Neuron (in vitro differentiated cells): Measurements from ENCODE around the gene GLTP.
"Not testable (repeated sequence)": the region's sequence is repeated elsewhere in the genome, so short reads cannot be mapped to it uniquely, and the experiment has no call there.

Experiments
- H2AFZ ChIP-seq: one replicate; pipeline ENCODE4 v1.6.1; 2013; ENCODE audit warnings: low read depth, mild to moderate bottlenecking, inconsistent platforms, low read length, moderate library complexity
- H3K27me3 ChIP-seq: one replicate; pipeline ENCODE4 v1.6.1; 2013; ENCODE audit warnings: low read length; ENCODE audit not compliant: insufficient read depth
- H3K36me3 ChIP-seq: one replicate; pipeline ENCODE4 v1.6.1; 2013; ENCODE audit warnings: low read length; ENCODE audit not compliant: insufficient read depth
- H3K4me1 ChIP-seq: one replicate; pipeline ENCODE4 v1.6.1; 2013; ENCODE audit warnings: low read length; ENCODE audit not compliant: insufficient read depth
- H3K4me3 ChIP-seq: 2 replicates; pipeline ENCODE4 v1.5.1; 2013; ENCODE audit warnings: mild to moderate bottlenecking, low read length, moderate library complexity
- H3K9me3 ChIP-seq: one replicate; pipeline ENCODE4 v1.6.1; 2013; ENCODE audit warnings: low read length

The GLTP gene

GRCh38 chr12:109896188-109896587 lies 15.8 kb upstream of the GLTP start:
- Histone ChIP-seq H3K4me1 (peaks cover 9% of the 10 kb centered on the region), H3K27me3 (peaks cover 6% of the 10 kb centered on the region), H3K4me3 (no peak overlapping the region), H2AFZ (no peak overlapping the region), H3K9me3 (no peaks in the 10 kb centered on the region), H3K36me3 (no peaks in the 10 kb centered on the region)

GRCh38 chr12:109894939-109895338 lies 14.6 kb upstream of the GLTP start:
- peaks cover 3% of the 10 kb centered on the region for H3K4me1 ChIP-seq
- no peak overlapping the region for H2AFZ ChIP-seq
- H3K4me3 ChIP-seq = no peak overlapping the region
- H3K36me3 ChIP-seq = no peaks in the 10 kb centered on the region
- peaks cover 6% of the 10 kb centered on the region for H3K27me3 ChIP-seq
- no peaks in the 10 kb centered on the region for H3K9me3 ChIP-seq

GRCh38 chr12:109893261-109893995 lies 13.1 kb upstream of the GLTP start:
- H3K27me3 ChIP-seq = peaks cover 6% of the 10 kb centered on the region
- no peak overlapping the region for H3K4me3 ChIP-seq
- H3K4me1 ChIP-seq = no peaks in the 10 kb centered on the region
- no peak overlapping the region for H2AFZ ChIP-seq
- no peaks in the 10 kb centered on the region for H3K9me3 ChIP-seq
- H3K36me3 ChIP-seq = no peaks in the 10 kb centered on the region

- H3K4me1 ChIP-seq = no peaks in the 10 kb centered on the region
- no peaks in the 10 kb centered on the region for H3K36me3 ChIP-seq
- no peaks in the 10 kb centered on the region for H3K9me3 ChIP-seq
- no peak overlapping the region for H2AFZ ChIP-seq
- peaks cover 6% of the 10 kb centered on the region for H3K27me3 ChIP-seq
- H3K4me3 ChIP-seq = no peak overlapping the region
These were observed 12.4 kb upstream of the GLTP start for GRCh38 chr12:109892748-109893147.

- Histone ChIP-seq H3K36me3 (no peaks in the 10 kb centered on the region), H3K9me3 (no peaks in the 10 kb centered on the region), H2AFZ (no peak overlapping the region), H3K27me3 (peaks cover 6% of the 10 kb centered on the region), H3K4me1 (no peaks in the 10 kb centered on the region), H3K4me3 (no peak overlapping the region)
These were observed 11.9 kb upstream of the GLTP start for GRCh38 chr12:109892165-109892715.

GRCh38 chr12:109891731-109892130 lies 11.4 kb upstream of the GLTP start:
- H3K27me3 ChIP-seq, H3K36me3 ChIP-seq, H2AFZ ChIP-seq: not testable (repeated sequence)

GRCh38 chr12:109890620-109891170 lies 10.4 kb upstream of the GLTP start:
- Histone ChIP-seq H2AFZ (no peak overlapping the region), H3K9me3 (no peaks in the 10 kb centered on the region), H3K4me1 (no peaks in the 10 kb centered on the region), H3K27me3 (peaks cover 6% of the 10 kb centered on the region), H3K4me3 (no peak overlapping the region), H3K36me3 (no peaks in the 10 kb centered on the region)

More at GRCh38 chr12:109891731-109892130, 11.4 kb upstream of the GLTP start:
- H3K9me3 ChIP-seq, H3K4me3 ChIP-seq, H3K4me1 ChIP-seq: not testable (repeated sequence)

GRCh38 chr12:109888179-109889020 lies 8.1 kb upstream of the GLTP start:
- no peaks in the 10 kb centered on the region for H3K36me3 ChIP-seq
- peaks cover 6% of the 10 kb centered on the region for H3K27me3 ChIP-seq
- no peak overlapping the region for H3K4me3 ChIP-seq
- no peak overlapping the region for H2AFZ ChIP-seq
- no peaks in the 10 kb centered on the region for H3K4me1 ChIP-seq
- no peaks in the 10 kb centered on the region for H3K9me3 ChIP-seq

GRCh38 chr12:109885616-109886015 lies 5.3 kb upstream of the GLTP start:
- H3K9me3 ChIP-seq = no peaks in the 10 kb centered on the region
- no peak overlapping the region for H2AFZ ChIP-seq
- H3K4me1 ChIP-seq = peaks cover 5% of the 10 kb centered on the region
- H3K36me3 ChIP-seq = no peaks in the 10 kb centered on the region
- no peak overlapping the region for H3K4me3 ChIP-seq
- no peaks in the 10 kb centered on the region for H3K27me3 ChIP-seq

- H3K4me1 ChIP-seq = peaks cover 14% of the 10 kb centered on the region
- H3K27me3 ChIP-seq = no peaks in the 10 kb centered on the region
- no peak overlapping the region for H3K4me3 ChIP-seq
- H2AFZ ChIP-seq = no peak overlapping the region
- H3K36me3 ChIP-seq = no peaks in the 10 kb centered on the region
- H3K9me3 ChIP-seq = no peaks in the 10 kb centered on the region
These were observed 3.1 kb upstream of the GLTP start for GRCh38 chr12:109883461-109883860.

- Histone ChIP-seq H3K9me3 (no peaks in the 10 kb centered on the region), H3K4me3 (no peak overlapping the region), H2AFZ (no peak overlapping the region), H3K36me3 (no peaks in the 10 kb centered on the region), H3K27me3 (no peaks in the 10 kb centered on the region), H3K4me1 (peaks cover 14% of the 10 kb centered on the region)
These were observed 1.4 kb upstream of the GLTP start for GRCh38 chr12:109881752-109882151.

GRCh38 chr12:109880938-109881337 lies 597 bp upstream of the GLTP start:
- no peaks in the 10 kb centered on the region for H3K9me3 ChIP-seq
- peak overlapping the region; percentile 60 for H2AFZ ChIP-seq
- H3K36me3 ChIP-seq = no peaks in the 10 kb centered on the region
- H3K4me3 ChIP-seq = peak overlapping the region; percentile 80
- peaks cover 14% of the 10 kb centered on the region for H3K4me1 ChIP-seq
- no peaks in the 10 kb centered on the region for H3K27me3 ChIP-seq
